ENCODE data around the gene PSD2.

Gene PSD2

DNA sequence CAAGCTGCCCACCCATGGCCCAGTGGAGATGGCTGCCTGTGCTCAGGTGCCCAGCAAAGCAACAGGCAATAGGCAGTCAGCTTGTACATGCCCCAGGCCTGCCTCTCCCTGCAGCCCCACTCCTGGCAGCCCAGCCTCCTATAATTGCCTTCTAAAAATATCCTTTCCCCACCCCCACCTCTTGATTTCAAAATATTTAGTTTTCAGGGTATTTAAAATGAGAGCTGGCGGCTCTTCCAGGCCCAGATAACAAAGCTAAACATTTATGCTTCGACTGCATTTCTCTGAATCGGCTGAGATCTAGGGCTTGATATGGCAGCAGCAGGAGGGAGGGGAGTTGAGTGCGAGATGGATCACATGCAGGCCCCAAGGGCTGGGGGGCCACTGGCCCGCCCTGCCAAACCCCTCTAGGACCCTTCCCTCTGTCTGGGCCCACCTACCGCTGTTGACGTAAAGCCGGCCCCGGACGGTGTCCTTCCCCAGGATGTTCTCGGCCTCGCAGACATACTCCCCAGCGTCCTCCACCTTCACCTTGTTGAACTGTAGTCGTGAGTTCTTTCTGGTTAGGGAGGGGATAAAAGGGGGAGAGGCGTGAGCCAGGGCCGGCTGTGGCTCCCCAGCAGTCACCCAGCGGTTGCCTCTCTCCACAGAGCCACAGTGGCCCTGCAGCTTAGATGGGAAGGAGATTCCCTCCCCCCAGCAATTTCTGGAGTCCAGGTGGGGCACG, 85.0 kb downstream of the PSD2 start:
- no peak for FAIRE-seq
- no peak for TF ChIP-seq CTCF (IDR thresholded peaks at IDR 0.05; ENCODE audit: insufficient read depth, missing control alignments)
- no peak for DNase-seq (ENCODE audit: insufficient read length, low spot score)

GRCh38 chr5:139881143-139881733, 85.6 kb downstream of the PSD2 start:
- no peak for FAIRE-seq

DNA sequence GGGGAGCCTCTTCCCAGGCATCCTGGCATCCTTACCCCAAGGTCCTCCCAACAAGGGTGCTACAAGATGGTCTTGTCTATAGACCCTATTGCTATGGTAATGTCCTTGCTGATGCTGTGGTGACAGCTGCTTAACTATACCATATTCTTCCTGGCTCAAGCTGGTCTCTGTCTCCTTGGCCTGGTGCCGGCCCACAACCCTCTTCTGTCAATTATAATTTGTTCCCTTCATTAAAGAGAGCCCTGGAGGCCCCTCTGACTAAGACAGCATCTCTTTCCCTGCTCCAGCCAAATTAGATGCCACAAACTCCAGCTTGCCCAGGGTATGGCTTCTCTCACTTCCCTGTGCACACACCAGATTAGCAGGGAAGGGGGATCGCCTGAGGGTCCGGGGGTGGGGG, 86.7 kb downstream of the PSD2 start:
- no peak for TF ChIP-seq CTCF (IDR thresholded peaks at IDR 0.05; ENCODE audit: insufficient read depth, missing control alignments)
- FAIRE-seq (no peak), DNase-seq (ENCODE audit: insufficient read length, low spot score) (no peak)

More at GRCh38 chr5:139881143-139881733, 85.6 kb downstream of the PSD2 start:
- no peak for DNase-seq (ENCODE audit: insufficient read length, low spot score)
- TF ChIP-seq CTCF (IDR thresholded peaks at IDR 0.05; ENCODE audit: insufficient read depth, missing control alignments), result no peak

DNA sequence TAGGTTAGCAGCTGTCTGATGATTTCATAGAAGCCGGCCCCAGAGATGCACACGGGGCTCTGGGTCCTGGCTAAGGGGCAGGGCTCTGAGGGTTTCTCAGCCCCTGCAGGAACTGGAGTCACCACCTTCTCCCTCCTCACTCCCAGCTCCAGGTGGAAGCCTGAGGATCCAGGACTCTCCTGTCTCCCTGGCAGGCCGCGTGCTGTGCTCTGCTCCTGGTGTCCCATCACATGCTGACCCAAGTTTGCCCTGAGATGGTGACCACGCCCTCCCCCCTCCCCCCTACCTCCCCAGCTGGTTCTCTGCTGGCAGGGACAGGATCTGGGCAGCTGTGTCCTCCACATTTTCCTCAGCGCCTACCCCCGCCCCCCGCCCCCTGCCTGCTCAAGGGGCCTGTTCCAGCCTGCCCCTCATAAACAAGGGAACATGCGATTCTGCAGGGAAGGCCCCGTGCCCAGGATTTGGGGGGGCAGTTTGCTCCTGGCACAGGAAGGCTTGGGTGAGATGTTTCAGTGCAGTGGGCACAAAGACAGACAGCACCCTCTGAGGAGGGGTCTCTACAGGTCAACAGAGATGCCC, 87.4 kb downstream of the PSD2 start:
- DNase-seq (ENCODE audit: insufficient read length, low spot score) (no peak), FAIRE-seq (no peak)
- TF ChIP-seq CTCF (IDR thresholded peaks at IDR 0.05; ENCODE audit: insufficient read depth, missing control alignments), result no peak

GRCh38 chr5:139884144-139884543, 88.5 kb downstream of the PSD2 start:
- FAIRE-seq (no peak), DNase-seq (ENCODE audit: insufficient read length, low spot score) (no peak)
- no peak for TF ChIP-seq CTCF (IDR thresholded peaks at IDR 0.05; ENCODE audit: insufficient read depth, missing control alignments)

- no peak for DNase-seq (ENCODE audit: insufficient read length, low spot score)
- FAIRE-seq, result no peak
- TF ChIP-seq CTCF (IDR thresholded peaks at IDR 0.05; ENCODE audit: insufficient read depth, missing control alignments), result no peak
Measured at GRCh38 chr5:139884734-139885133, 89.1 kb downstream of the PSD2 start.
